GM23338 (cell line): ENCODE measurements around the gene TLCD4. TPM values are rescaled to one million over a fixed set of nuclear protein-coding genes. Genes with fewer than 3 reads are reported as not detected.

Source experiments
- ATAC-seq: fragments of 200-7000 bp; cut with Tn5 transposase; 3 replicates; pipeline ENCODE4 v1.9.1; 2020
- DNase-seq: peaks from one replicate; pipeline ENCODE4 v3.0.0-alpha.2; 2015; ENCODE audit warnings: low spot score
- H2AFZ ChIP-seq: fragments of 200-600 bp; sonication (generic); 2 replicates; pipeline ENCODE4 v1.8.0; 2016; ENCODE audit warnings: antibody characterized with exemption, mild to moderate bottlenecking, moderate library complexity
- H3F3A ChIP-seq: fragments of 200-600 bp; sonication (generic); replicated peaks from 2 replicates; pipeline ENCODE4 v1.8.0; 2017; ENCODE audit warnings: antibody characterized with exemption, mixed run types, low read depth
- H3K27ac ChIP-seq: fragments of 200-600 bp; sonication (generic); 2 replicates; pipeline ENCODE4 v1.6.1; 2016; ENCODE audit warnings: low read depth
- H3K27me3 ChIP-seq: fragments of 200-600 bp; sonication (generic); 2 replicates; pipeline ENCODE4 v1.8.0; 2016; ENCODE audit warnings: mild to moderate bottlenecking, mixed run types, moderate library complexity; ENCODE audit not compliant: insufficient read depth
- H3K36me3 ChIP-seq: fragments of 200-600 bp; sonication (generic); 2 replicates; pipeline ENCODE4 v1.8.0; 2016; ENCODE audit warnings: mild to moderate bottlenecking; ENCODE audit not compliant: insufficient read depth
- H3K4me1 ChIP-seq: fragments of 200-600 bp; sonication (generic); 2 replicates; pipeline ENCODE4 v1.8.0; 2016; ENCODE audit warnings: mild to moderate bottlenecking, moderate library complexity; ENCODE audit not compliant: insufficient read depth
- H3K4me2 ChIP-seq: fragments of 200-600 bp; sonication (generic); 2 replicates; pipeline ENCODE4 v1.7.1; 2017; ENCODE audit warnings: mixed run types
- H3K4me3 ChIP-seq: fragments of 200-600 bp; sonication (generic); 2 replicates; pipeline ENCODE4 v1.6.1; 2016; ENCODE audit warnings: mixed run types
- H3K79me2 ChIP-seq: fragments of 200-600 bp; sonication (generic); replicated peaks from 2 replicates; pipeline ENCODE4 v1.8.0; 2017; ENCODE audit warnings: mild to moderate bottlenecking; ENCODE audit not compliant: insufficient read depth
- H3K9me2 ChIP-seq: fragments of 200-600 bp; sonication (generic); 2 replicates; pipeline ENCODE4 v1.8.0; 2017; ENCODE audit not compliant: insufficient read depth
- H4K20me1 ChIP-seq: fragments of 200-600 bp; sonication (generic); replicated peaks from 2 replicates; pipeline ENCODE4 v1.8.0; 2017; ENCODE audit warnings: mild to moderate bottlenecking; ENCODE audit not compliant: insufficient read depth
- H3K27ac Mint-ChIP-seq: 2 replicates; pipeline ENCODE4 v1.8.0; 2020; ENCODE audit warnings: inconsistent platforms, mild to moderate bottlenecking, moderate library complexity, mixed read lengths
- H3K27me3 Mint-ChIP-seq: 3 replicates; pipeline ENCODE4 v1.8.0; 2022; ENCODE audit warnings: low read depth, mild to moderate bottlenecking, moderate library complexity, mixed read lengths, inconsistent platforms; ENCODE audit not compliant: insufficient read depth, poor library complexity
- H3K36me3 Mint-ChIP-seq: 3 replicates; pipeline ENCODE4 v1.8.0; 2021; ENCODE audit warnings: low read depth, mild to moderate bottlenecking, inconsistent platforms, moderate library complexity, mixed read lengths
- H3K4me1 Mint-ChIP-seq: 3 replicates; pipeline ENCODE4 v1.8.0; 2020; ENCODE audit warnings: mild to moderate bottlenecking, inconsistent platforms, mixed read lengths
- H3K4me3 Mint-ChIP-seq: 3 replicates; pipeline ENCODE4 v1.8.0; 2021; ENCODE audit warnings: moderate library complexity, mild to moderate bottlenecking, inconsistent platforms, mixed read lengths
- H3K9me3 Mint-ChIP-seq: 3 replicates; pipeline ENCODE4 v1.8.0; 2020; ENCODE audit warnings: moderate library complexity, mild to moderate bottlenecking, inconsistent platforms, mixed read lengths
- ETS1 ChIP-seq: IDR thresholded peaks from 2 replicates; pipeline ENCODE4 v1.6.1; 2016; ENCODE audit warnings: antibody characterized with exemption
- EZH2 ChIP-seq: fragments of 200-600 bp; sonication (generic); IDR thresholded peaks from one replicate; pipeline ENCODE4 v1.8.0; 2017; ENCODE audit warnings: antibody characterized with exemption, mild to moderate bottlenecking, low read depth; ENCODE audit not compliant: unreplicated experiment
- EZH2phosphoT487 ChIP-seq: fragments of 200-600 bp; sonication (generic); IDR thresholded peaks from one replicate; pipeline ENCODE4 v1.8.1; 2018; ENCODE audit warnings: antibody characterized with exemption; ENCODE audit not compliant: unreplicated experiment
- POLR2AphosphoS5 ChIP-seq: IDR thresholded peaks from 2 replicates; pipeline ENCODE4 v1.6.1; 2016; ENCODE audit warnings: antibody characterized with exemption, low read depth
- REST ChIP-seq: IDR thresholded peaks from one replicate; pipeline ENCODE4 v1.6.1; 2018; ENCODE audit warnings: antibody characterized with exemption; ENCODE audit not compliant: unreplicated experiment
- STAT1 ChIP-seq: IDR thresholded peaks from one replicate; pipeline ENCODE4 v1.6.1; 2016; ENCODE audit warnings: antibody characterized with exemption; ENCODE audit not compliant: unreplicated experiment
- ZNF114 ChIP-seq: fragments of 250-450 bp; sonication (Bioruptor Pico); IDR thresholded peaks from 2 replicates; pipeline ENCODE4 v1.5.0; 2020; ENCODE audit warnings: mild to moderate bottlenecking, moderate library complexity
- ZNF331 ChIP-seq: fragments of 250-450 bp; sonication (Bioruptor Pico); IDR thresholded peaks from 2 replicates; pipeline ENCODE4 v1.5.0; 2020; ENCODE audit warnings: low read depth, mild to moderate bottlenecking, moderate library complexity
- ZNF462 ChIP-seq: fragments of 250-450 bp; sonication (Bioruptor Pico); IDR thresholded peaks from 2 replicates; pipeline ENCODE4 v1.5.0; 2020; ENCODE audit warnings: mild to moderate bottlenecking, moderate library complexity
- polyA plus RNA-seq: library from polyadenylated mRNA; unstranded; fragments of >200 nt; fragmentation: Nextera tagmentation; extraction: Ambion mirVana; gene quantifications from 2 replicates; pipeline ENCODE4 v1.2.1, GENCODE V29; 2016
- total RNA-seq: library from RNA; depleted of rRNA; stranded (reverse); fragments of >200 nt; shearing (Covaris generic); gene quantifications from 2 replicates; pipeline ENCODE4 v1.2.3, GENCODE V29; 2014
- TF ChIP-seq, protein P1 (sequence below), 2 experiments: fragments of 200-600 bp in 1 of 2; sonication (generic) in 1 of 2; conservative IDR thresholded peaks; 2 replicates each; pipeline versions ENCODE4 v1.5.1 to v1.6.1; 2016 to 2017; ENCODE audit warnings: antibody characterized with exemption in 2 of 2, low read depth in 2 of 2, mild to moderate bottlenecking in 2 of 2, moderate library complexity in 1 of 2

TLCD4 gene
- total and polyA plus RNA-seq, 2 experiments from 2014 or later: 3.5 to 4.2 TPM

- TF ChIP-seq ETS1: no peak
- no peak for TF ChIP-seq EZH2phosphoT487
- TF ChIP-seq EZH2: no peak
- TF ChIP-seq, protein P1, sequence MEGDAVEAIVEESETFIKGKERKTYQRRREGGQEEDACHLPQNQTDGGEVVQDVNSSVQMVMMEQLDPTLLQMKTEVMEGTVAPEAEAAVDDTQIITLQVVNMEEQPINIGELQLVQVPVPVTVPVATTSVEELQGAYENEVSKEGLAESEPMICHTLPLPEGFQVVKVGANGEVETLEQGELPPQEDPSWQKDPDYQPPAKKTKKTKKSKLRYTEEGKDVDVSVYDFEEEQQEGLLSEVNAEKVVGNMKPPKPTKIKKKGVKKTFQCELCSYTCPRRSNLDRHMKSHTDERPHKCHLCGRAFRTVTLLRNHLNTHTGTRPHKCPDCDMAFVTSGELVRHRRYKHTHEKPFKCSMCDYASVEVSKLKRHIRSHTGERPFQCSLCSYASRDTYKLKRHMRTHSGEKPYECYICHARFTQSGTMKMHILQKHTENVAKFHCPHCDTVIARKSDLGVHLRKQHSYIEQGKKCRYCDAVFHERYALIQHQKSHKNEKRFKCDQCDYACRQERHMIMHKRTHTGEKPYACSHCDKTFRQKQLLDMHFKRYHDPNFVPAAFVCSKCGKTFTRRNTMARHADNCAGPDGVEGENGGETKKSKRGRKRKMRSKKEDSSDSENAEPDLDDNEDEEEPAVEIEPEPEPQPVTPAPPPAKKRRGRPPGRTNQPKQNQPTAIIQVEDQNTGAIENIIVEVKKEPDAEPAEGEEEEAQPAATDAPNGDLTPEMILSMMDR (conservative IDR thresholded peaks at IDR 0.05; ENCODE audit: low read depth in 2 of 2): no peak
- no peak for TF ChIP-seq STAT1
Measured at GRCh38 chr1:95145493-95145892, 28.3 kb downstream of the TLCD4 start (continued).

DNA sequence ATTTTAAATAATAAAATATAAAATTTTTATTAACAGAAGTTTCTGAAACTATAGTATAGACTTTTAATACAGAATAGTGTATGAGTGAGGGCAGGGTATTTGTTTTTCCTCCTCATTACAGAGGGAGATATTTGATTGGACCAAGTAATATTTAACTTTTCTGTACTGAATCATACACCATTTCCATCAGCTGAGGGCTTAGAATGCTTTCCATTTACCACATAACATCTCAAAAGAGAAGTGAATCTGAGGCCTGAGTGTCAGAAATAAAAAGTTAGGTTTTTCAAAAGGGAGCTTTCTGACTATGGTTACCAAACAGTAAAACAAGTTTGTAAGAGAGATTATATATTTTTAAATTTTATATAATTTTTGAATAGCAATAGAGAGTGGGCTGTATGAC lies 29.5 kb downstream of the TLCD4 start:
- Histone ChIP-seq H3K4me3 (no peak overlapping the region), H3K4me1 (no peaks in the 10 kb centered on the region), H3K36me3 (no peaks in the 10 kb centered on the region), H3K27me3 (no peaks in the 10 kb centered on the region), H3K4me2 (no peak overlapping the region), H3K27ac (no peak overlapping the region), H3K79me2 (no peaks in the 10 kb centered on the region), H3F3A (no peaks in the 10 kb centered on the region), H2AFZ (no peak overlapping the region), H3K9me2 (no peaks in the 10 kb centered on the region), H4K20me1 (no peaks in the 10 kb centered on the region)
- DNase-seq (no peak), ATAC-seq (no peak)
- H3K9me3 Mint-ChIP-seq: no peaks in the 10 kb centered on the region
- H3K27ac Mint-ChIP-seq: no peak overlapping the region
- no peak overlapping the region for H3K4me3 Mint-ChIP-seq
- no peaks in the 10 kb centered on the region for H3K27me3 Mint-ChIP-seq
- no peaks in the 10 kb centered on the region for H3K4me1 Mint-ChIP-seq
- H3K36me3 Mint-ChIP-seq: no peaks in the 10 kb centered on the region
- no peak for TF ChIP-seq POLR2AphosphoS5
- no peak for TF ChIP-seq ZNF331 (CRISPR knock-in tag)
- no peak for TF ChIP-seq EZH2phosphoT487
- no peak for TF ChIP-seq REST
- TF ChIP-seq, protein P1 (conservative IDR thresholded peaks at IDR 0.05; ENCODE audit: low read depth in 2 of 2): no peak
- no peak for TF ChIP-seq STAT1
- no peak for TF ChIP-seq EZH2
- TF ChIP-seq ZNF462 (CRISPR knock-in tag): no peak
- no peak for TF ChIP-seq ZNF114 (CRISPR knock-in tag)
